SU-DHL-6 (cell line): ENCODE results near the gene HEBP1.

ENCODE experiments used
- H2AFZ ChIP-seq: fragments of 200-600 bp; sonication (generic); 2 replicates; pipeline ENCODE4 v1.6.1; 2014; ENCODE audit warnings: low read depth, mild to moderate bottlenecking, moderate library complexity, mixed read lengths, antibody characterized with exemption, low read length; ENCODE audit not compliant: severe bottlenecking
- H3F3A ChIP-seq: fragments of 200-600 bp; shearing (Covaris generic); 2 replicates; pipeline ENCODE4 v1.6.0; 2016; ENCODE audit warnings: antibody characterized with exemption, mild to moderate bottlenecking; ENCODE audit not compliant: insufficient read depth
- H3K27ac ChIP-seq: fragments of 200-600 bp; sonication (generic); 2 replicates; pipeline ENCODE4 v1.5.1; 2016; ENCODE audit warnings: low read depth, mild to moderate bottlenecking, low read length, moderate library complexity, mixed read lengths
- H3K27me3 ChIP-seq: fragments of 200-600 bp; sonication (generic), shearing (Covaris generic); 2 replicates; pipeline ENCODE4 v1.6.0; 2014; ENCODE audit warnings: mild to moderate bottlenecking, low read length
- H3K36me3 ChIP-seq: fragments of 200-600 bp; sonication (generic); 2 replicates; pipeline ENCODE4 v1.6.1; 2014; ENCODE audit warnings: mild to moderate bottlenecking, low read length, mixed read lengths
- H3K4me2 ChIP-seq: fragments of 300-600, 200-600 bp; shearing (Covaris generic), sonication (generic); 2 replicates; pipeline ENCODE4 v1.6.0; 2014; ENCODE audit warnings: low read length, low read depth, mild to moderate bottlenecking; ENCODE audit not compliant: poor library complexity, severe bottlenecking
- H3K4me3 ChIP-seq: fragments of 200-600 bp; sonication (generic); 2 replicates; pipeline ENCODE4 v1.5.1; 2014; ENCODE audit warnings: antibody characterized with exemption, low read length, mild to moderate bottlenecking, mixed read lengths; ENCODE audit not compliant: insufficient read depth, poor library complexity, severe bottlenecking
- H3K79me2 ChIP-seq: fragments of 200-600 bp; sonication (generic); 2 replicates; pipeline ENCODE4 v1.6.1; 2014; ENCODE audit warnings: mild to moderate bottlenecking, low read length, moderate library complexity; ENCODE audit not compliant: insufficient read depth
- H3K9ac ChIP-seq: fragments of 200-600 bp; sonication (generic); 2 replicates; pipeline ENCODE4 v1.7.0; 2014; ENCODE audit warnings: mild to moderate bottlenecking, low read length
- H3K9me2 ChIP-seq: fragments of 200-600 bp; sonication (generic); replicated peaks from 2 replicates; pipeline ENCODE4 v1.6.1; 2014; ENCODE audit warnings: low read length; ENCODE audit not compliant: insufficient read depth
- H3K9me3 ChIP-seq: fragments of 200-600 bp; sonication (generic); 2 replicates; pipeline ENCODE4 v1.6.1; 2014; ENCODE audit warnings: low read length, mixed read lengths; ENCODE audit not compliant: insufficient read depth
- H4K20me1 ChIP-seq: fragments of 200-600 bp; sonication (generic); 2 replicates; pipeline ENCODE4 v1.6.1; 2014; ENCODE audit warnings: low read depth, mild to moderate bottlenecking, antibody characterized with exemption, low read length, moderate library complexity, mixed read lengths
- EZH2phosphoT487 ChIP-seq: fragments of 200-600 bp; sonication (generic), shearing (Covaris generic); conservative IDR thresholded peaks from 2 replicates; pipeline ENCODE4 v1.6.1; 2018; ENCODE audit warnings: mild to moderate bottlenecking, antibody characterized with exemption, low read length, moderate library complexity, mixed read lengths
- TF ChIP-seq, protein P1 (sequence below): fragments of 200-600 bp; sonication (generic); IDR thresholded peaks from one replicate; pipeline ENCODE4 v1.5.1; 2017; ENCODE audit warnings: antibody characterized with exemption, mild to moderate bottlenecking, low read length, moderate library complexity; ENCODE audit not compliant: insufficient read depth, poor library complexity, severe bottlenecking

Gene HEBP1

DNA sequence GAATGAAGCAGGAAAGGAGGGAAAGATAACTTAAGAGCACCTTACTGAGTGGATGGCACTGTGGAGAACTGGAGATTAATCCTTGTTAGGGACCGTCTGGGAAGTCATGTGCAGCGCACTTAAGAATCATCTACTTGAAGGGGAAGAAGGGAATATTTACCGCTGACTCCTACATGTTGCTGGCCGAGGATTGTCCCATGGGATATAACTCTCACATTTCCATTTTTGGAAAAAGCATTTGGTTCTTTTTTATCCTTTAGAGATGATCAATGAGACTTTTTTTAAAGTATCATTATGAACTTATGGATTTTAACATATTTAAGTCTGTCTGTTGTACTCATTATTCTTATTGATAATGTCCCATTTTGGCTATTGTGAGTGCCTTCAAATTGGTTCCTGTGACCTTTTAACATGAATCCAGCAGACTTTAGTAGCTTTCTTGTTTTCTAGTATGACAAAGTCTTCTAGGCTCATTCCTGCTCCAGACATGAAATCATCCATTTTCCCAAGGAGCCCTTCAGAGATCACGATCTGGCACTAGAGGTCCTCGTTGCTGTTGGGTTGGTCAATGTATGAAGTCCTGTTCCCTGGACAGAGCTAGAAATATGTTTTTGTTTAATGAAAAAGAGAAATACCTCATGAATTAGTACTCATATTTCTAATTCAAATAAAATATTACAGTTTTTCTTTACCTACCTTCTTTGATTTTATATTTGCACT, 23.9 kb upstream of the HEBP1 start:
- Histone ChIP-seq H3K9me2 (no peaks in the 10 kb centered on the region), H3K4me3 (no peak overlapping the region), H2AFZ (no peak overlapping the region), H3K9me3 (no peaks in the 10 kb centered on the region), H3K27me3 (no peaks in the 10 kb centered on the region), H3K4me2 (no peak overlapping the region), H3F3A (no peaks in the 10 kb centered on the region), H3K27ac (no peak overlapping the region), H3K36me3 (no peaks in the 10 kb centered on the region), H3K79me2 (no peaks in the 10 kb centered on the region), H4K20me1 (no peaks in the 10 kb centered on the region), H3K9ac (no peak overlapping the region)
- no peak for TF ChIP-seq EZH2phosphoT487
- TF ChIP-seq, protein P1, sequence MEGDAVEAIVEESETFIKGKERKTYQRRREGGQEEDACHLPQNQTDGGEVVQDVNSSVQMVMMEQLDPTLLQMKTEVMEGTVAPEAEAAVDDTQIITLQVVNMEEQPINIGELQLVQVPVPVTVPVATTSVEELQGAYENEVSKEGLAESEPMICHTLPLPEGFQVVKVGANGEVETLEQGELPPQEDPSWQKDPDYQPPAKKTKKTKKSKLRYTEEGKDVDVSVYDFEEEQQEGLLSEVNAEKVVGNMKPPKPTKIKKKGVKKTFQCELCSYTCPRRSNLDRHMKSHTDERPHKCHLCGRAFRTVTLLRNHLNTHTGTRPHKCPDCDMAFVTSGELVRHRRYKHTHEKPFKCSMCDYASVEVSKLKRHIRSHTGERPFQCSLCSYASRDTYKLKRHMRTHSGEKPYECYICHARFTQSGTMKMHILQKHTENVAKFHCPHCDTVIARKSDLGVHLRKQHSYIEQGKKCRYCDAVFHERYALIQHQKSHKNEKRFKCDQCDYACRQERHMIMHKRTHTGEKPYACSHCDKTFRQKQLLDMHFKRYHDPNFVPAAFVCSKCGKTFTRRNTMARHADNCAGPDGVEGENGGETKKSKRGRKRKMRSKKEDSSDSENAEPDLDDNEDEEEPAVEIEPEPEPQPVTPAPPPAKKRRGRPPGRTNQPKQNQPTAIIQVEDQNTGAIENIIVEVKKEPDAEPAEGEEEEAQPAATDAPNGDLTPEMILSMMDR, result no peak

DNA sequence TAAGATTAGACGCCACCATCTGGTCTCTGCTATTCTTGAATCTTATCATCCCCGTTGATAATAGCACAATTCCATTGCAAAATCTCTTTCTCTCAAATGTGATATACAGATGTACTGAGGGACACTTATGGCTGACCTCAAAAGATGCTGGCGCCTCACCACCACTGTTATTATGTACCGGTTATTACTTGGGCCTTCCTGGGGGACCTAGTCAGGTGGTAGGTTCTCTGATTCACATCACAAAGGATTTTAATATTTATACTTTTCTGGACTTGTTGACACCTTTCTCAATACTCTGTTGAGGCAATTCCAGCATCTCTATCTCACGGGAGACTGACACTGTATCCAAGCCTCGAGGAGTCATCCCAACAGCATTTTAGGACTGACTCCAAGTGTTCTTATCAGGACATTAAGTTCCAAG, 22.8 kb upstream of the HEBP1 start:
- H3K79me2 ChIP-seq, result no peaks in the 10 kb centered on the region
- H3K9ac ChIP-seq, result no peak overlapping the region
- H3K36me3 ChIP-seq, result no peaks in the 10 kb centered on the region
- TF ChIP-seq, protein P1, result no peak
- no peak for TF ChIP-seq EZH2phosphoT487
- no peak overlapping the region for H3K27ac ChIP-seq
- H3F3A ChIP-seq, result no peaks in the 10 kb centered on the region
- H3K9me3 ChIP-seq, result no peaks in the 10 kb centered on the region
- no peaks in the 10 kb centered on the region for H3K27me3 ChIP-seq
- H3K4me2 ChIP-seq, result no peak overlapping the region
- H3K9me2 ChIP-seq, result no peaks in the 10 kb centered on the region
- no peak overlapping the region for H2AFZ ChIP-seq
- H4K20me1 ChIP-seq, result no peaks in the 10 kb centered on the region
- H3K4me3 ChIP-seq, result no peak overlapping the region

DNA sequence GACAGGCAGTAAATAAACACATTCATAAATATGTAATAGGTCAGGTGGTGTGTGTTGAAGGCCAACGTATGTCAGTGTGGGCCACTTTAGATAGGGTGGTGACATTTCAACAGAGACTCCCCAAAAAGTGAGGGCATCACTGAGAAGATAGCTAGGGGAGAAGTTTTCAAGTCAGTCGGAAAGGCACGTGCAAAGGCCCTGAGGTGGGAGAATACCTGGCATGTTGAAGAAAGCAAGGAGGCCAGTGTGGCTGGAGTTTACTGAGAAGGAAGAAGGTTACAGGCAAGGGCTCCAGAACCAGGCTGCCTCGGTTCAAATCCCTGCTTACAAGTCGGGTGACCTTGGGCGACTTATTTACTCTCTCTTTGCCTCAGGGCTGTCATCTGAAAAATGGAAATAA, 11.0 kb upstream of the HEBP1 start:
- Histone ChIP-seq H3K27ac (no peak overlapping the region), H3K79me2 (no peaks in the 10 kb centered on the region), H3K36me3 (no peaks in the 10 kb centered on the region), H3K27me3 (no peaks in the 10 kb centered on the region), H3F3A (no peaks in the 10 kb centered on the region), H3K9ac (no peak overlapping the region), H2AFZ (no peak overlapping the region), H4K20me1 (no peaks in the 10 kb centered on the region), H3K9me3 (no peaks in the 10 kb centered on the region), H3K4me2 (no peak overlapping the region), H3K9me2 (no peaks in the 10 kb centered on the region), H3K4me3 (no peak overlapping the region)
- TF ChIP-seq, protein P1, result no peak
- no peak for TF ChIP-seq EZH2phosphoT487
